ENCODE measurements around the gene HOXB13.

The HOXB13 gene

DNA sequence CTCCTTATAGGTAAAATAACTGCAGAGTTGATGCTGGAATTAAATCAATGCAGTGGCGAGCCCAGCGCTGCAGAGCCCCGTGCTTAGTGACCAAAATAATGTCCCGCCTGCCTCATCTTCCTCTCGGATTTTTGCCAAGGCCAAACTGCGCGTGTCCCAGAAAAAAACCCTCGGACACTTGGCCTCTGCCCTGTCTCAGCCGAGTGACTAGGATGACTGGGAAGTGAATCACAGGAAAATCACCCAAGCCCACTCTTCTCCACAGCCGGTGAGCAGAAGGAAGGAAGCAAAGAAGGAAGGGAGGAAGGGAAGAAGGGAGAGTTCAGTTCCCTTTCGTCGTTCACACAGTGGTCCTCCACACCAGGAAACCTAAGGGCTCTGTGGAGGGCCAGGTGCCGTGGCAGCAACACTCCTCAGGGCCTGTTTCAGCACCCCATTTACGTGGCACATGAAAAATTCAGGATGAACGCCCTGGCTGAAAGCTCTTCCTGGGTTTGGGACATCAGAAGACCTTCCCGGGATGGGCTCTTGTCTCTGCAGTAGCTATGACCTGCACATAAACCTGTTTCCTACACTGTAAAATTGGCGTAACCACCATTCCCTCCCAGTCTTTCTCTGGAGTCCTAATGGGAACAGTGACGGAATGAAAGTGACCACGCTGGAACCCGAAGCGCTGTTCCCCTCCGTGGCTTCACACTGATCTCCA, 25.4 kb upstream of the HOXB13 start:
- DNase-seq (ENCODE audit: insufficient read length, low spot score) (no peak), FAIRE-seq (no peak)
- TF ChIP-seq, protein P1, sequence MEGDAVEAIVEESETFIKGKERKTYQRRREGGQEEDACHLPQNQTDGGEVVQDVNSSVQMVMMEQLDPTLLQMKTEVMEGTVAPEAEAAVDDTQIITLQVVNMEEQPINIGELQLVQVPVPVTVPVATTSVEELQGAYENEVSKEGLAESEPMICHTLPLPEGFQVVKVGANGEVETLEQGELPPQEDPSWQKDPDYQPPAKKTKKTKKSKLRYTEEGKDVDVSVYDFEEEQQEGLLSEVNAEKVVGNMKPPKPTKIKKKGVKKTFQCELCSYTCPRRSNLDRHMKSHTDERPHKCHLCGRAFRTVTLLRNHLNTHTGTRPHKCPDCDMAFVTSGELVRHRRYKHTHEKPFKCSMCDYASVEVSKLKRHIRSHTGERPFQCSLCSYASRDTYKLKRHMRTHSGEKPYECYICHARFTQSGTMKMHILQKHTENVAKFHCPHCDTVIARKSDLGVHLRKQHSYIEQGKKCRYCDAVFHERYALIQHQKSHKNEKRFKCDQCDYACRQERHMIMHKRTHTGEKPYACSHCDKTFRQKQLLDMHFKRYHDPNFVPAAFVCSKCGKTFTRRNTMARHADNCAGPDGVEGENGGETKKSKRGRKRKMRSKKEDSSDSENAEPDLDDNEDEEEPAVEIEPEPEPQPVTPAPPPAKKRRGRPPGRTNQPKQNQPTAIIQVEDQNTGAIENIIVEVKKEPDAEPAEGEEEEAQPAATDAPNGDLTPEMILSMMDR (IDR thresholded peaks at IDR 0.05; ENCODE audit: insufficient read depth, missing control alignments) = no peak

DNA sequence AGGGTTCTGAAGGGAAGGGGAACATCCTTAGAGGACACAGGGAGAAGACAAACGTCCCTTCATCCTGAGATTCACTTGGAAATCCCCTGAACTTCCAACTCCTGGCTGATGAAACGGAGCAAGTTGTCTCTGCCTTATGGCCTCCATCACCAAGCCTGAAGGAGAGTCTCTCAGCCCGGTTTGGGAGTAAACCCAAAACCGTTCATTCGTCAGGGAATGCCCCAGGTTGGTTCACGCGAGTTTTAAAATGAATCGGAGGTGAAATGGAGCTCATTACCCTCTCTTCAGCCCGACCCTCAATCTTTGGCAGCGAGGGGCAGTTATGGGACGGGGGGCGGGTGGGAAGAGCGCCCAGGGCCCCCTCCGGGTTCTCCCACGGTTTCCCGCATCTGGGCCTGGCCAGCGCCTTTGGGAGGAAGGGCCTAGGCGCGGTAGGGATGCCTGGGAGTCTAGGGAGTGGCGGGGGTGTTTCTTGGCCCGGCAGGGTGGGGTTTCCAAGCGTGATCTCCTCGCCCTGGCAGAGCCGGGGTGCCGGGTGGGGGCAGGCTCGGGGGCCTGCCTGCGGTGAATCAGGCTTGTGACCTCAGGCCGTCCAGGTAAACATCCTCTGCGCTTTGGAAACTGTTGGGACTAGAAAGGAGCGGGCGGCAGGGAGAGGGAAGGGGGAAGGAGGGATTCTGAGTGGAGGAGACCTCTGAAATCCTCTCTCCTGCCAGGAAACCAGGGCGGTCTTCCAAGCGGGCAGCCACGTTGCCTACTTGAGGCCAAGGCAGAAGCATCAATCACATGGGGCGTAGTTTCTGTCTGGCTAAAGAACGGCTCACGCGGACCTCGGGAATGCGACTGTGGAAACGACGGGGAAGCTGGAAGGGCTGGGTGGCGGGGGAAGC, 24.1 kb upstream of the HOXB13 start:
- no peak for DNase-seq (ENCODE audit: insufficient read length, low spot score)
- FAIRE-seq = no peak
- TF ChIP-seq, protein P1 (IDR thresholded peaks at IDR 0.05; ENCODE audit: insufficient read depth, missing control alignments) = no peak

DNA sequence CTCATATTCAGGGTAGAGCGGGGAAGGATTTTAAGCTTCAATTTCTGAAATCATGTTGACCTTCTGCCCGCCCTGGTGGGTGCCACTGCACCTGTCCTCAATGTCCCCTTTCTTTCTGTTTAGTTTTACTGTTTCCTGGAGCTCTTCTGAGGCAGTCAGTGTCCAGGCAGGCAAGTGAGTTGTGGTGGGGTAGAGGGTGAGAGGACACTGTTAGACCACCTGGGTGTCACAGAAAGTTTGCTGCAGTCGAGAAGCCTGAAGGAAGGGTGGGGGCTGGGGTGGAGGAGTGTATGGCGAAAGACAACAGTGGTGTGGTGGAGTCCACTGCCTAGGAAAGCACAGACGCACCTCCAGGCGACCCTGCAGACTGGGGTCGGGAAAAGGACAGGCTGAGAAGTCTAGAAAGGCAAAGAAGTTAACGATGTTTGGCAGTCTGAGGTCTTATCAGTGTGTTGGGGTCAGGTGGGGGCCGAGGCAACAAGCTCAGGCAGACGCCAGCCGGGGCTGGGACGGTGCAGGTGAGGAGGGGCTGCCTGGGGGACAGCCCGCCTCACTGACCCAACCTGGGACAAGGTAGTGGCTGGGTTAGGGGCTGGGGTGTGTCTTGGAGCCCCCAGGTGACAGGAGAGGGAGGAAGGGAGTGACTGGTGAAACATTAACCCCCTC, 23.3 kb upstream of the HOXB13 start:
- TF ChIP-seq, protein P1 (IDR thresholded peaks at IDR 0.05; ENCODE audit: insufficient read depth, missing control alignments) = no peak
- no peak for DNase-seq (ENCODE audit: insufficient read length, low spot score)
- FAIRE-seq = no peak

DNA sequence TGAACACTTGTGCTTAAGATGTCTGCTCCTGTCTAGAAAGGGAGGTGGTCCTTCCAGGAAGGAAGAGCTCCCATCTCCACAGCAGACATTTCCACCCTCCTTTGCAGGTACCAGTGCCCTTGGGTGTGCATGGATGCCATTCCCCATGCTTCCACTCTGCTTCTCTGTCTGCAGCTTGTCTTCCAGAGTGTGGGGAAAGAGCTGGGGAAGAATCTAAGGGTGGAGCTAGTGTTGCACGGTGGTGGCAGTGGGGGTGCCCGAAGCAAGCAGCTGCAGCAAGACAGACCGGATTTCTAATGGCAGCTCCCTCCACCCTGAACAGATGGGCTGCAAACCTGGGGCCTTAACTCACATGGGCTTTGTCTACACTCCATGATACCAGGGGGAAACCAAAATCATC, 22.6 kb upstream of the HOXB13 start:
- TF ChIP-seq, protein P1 (IDR thresholded peaks at IDR 0.05; ENCODE audit: insufficient read depth, missing control alignments) = no peak
- DNase-seq (ENCODE audit: insufficient read length, low spot score) = no peak
- FAIRE-seq = no peak

DNA sequence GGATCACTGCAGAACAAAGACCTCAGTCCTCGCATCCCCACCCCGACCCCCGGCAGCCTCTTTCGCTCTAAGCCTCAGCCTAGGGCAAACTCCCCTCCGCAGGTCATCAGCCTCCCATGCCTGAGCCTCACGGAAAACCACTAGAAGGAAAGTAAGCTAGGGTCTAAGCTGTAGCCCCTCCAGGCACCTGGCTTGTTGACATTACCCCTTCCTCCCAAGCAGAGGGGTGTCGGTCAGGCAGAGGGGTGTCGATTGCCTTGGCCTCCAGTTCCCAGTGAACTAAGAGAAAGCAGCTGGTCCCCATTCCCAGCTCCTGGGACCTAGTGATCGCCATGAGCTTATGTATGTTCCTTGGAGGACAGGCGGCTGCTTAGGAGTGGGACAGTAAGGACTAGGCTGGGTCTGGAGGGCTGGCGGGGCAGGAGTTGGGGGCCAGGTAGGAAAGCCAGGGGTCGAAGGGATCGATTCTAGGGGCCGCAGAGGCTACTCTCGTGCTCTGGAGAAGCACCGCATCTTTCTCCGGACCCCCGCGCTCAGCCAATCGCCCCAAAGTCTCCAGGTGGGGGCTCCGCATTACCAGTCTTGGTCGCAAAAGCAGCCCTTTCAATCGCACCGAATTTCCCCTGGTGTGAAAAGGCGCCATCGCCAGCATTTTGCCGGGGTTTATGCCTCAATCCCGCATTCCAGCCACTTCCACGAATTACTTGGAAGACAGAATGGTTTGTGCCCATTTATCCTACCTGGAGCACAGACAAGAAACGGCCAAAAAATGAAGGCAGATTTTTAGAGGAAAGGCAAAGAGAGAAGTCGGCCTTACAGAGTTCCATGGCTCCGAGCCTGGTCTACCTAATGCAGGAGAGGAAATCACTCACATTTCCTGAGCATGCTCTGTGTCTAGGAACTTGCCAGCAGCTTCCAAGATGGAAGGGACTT, 21.3 kb upstream of the HOXB13 start:
- TF ChIP-seq, protein P1 (IDR thresholded peaks at IDR 0.05; ENCODE audit: insufficient read depth, missing control alignments) = no peak
- no peak for DNase-seq (ENCODE audit: insufficient read length, low spot score)
- FAIRE-seq = no peak

DNA sequence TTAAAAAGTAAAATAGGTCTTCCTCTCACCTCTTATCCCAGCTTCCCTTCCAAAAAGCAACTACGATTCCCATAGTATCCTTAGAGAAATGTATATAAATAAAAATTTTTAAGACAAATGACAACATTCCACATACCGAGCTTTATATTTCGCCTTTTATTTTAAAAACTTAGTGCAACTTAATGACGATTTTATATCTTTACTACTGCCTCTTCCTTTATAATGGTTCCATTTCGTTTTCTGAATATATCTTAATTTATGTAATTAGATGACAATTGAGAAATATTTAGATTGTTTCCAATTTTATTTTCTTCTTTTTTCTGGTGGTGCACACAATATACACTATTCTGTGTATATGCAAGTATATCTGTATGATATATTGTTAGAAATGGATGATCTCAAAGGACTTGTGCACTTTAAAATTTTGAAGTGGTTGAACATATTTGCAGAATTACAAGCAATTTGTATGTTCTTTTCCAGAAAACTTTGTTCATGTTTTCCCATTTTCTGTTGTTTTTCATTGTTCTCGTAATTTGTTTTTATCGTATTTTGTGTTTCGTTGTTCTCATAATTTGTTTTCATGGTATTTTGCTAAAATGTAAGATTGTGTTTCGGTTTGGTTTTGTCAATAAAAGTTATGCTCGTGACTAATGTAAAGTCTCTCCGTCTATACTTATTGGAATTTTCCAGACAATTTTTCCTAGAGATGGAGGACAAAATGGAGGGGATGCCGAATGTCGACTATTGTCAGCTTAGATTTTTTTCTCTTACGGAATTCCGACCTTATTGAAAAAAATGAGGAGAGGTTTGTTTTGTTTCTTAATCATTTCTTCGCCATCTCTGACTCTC, 20.4 kb upstream of the HOXB13 start:
- TF ChIP-seq, protein P1 (IDR thresholded peaks at IDR 0.05; ENCODE audit: insufficient read depth, missing control alignments) = no peak
- FAIRE-seq (no peak), DNase-seq (ENCODE audit: insufficient read length, low spot score) (no peak)
